Sigmoid colon (tissue), 7 donors: ENCODE measurements around the gene RUSC1. TPM values are rescaled to one million over a fixed set of nuclear protein-coding genes. Genes with fewer than 3 reads are reported as not detected.
A peak's percentile ranks its signal among the peaks of the same experiment; 100 is the strongest.

Experiments
- DNase-seq: peaks from one replicate; pipeline ENCODE4 v3.0.0-alpha.2; 2019
- H3K27ac ChIP-seq, 4 donors: fragments of 200-600 bp; sonication (generic); one replicate each; pipeline ENCODE4 v1.5.1; 2016 to 2019; ENCODE audit warnings: mild to moderate bottlenecking in 1 of 4
- H3K27me3 ChIP-seq, 3 donors: fragments of 200-600 bp; sonication (generic); one replicate each; pipeline ENCODE4 v1.5.1; 2019; ENCODE audit warnings: mild to moderate bottlenecking in 1 of 3
- H3K36me3 ChIP-seq, 4 donors: fragments of 200-600 bp; sonication (generic); one replicate each; pipeline ENCODE4 v1.5.1; 2016 to 2019
- H3K4me1 ChIP-seq, 4 donors: fragments of 200-600 bp; sonication (generic); one replicate each; pipeline ENCODE4 v1.5.1; 2017 to 2019
- H3K4me3 ChIP-seq, 4 donors: fragments of 200-600 bp; sonication (generic); one replicate each; pipeline ENCODE4 v1.5.1; 2017 to 2019; ENCODE audit warnings: mild to moderate bottlenecking in 2 of 4, moderate library complexity in 1 of 4
- H3K9me3 ChIP-seq, 4 donors: fragments of 200-600 bp in 3 of 4; sonication (generic) in 3 of 4; one replicate each; pipeline versions ENCODE4 v1.5.1 to v1.6.1; 2013 to 2019
- EP300 ChIP-seq, 4 donors: sonication (generic); formaldehyde crosslinking; IDR thresholded peaks; one replicate each; pipeline ENCODE4 v1.6.1; 2017; ENCODE audit warnings: antibody characterized with exemption in 4 of 4
- POLR2A ChIP-seq, 2 donors: fragments of 450-650 bp; IDR thresholded peaks; one replicate each; pipeline ENCODE4 v1.6.1; 2016; ENCODE audit warnings: antibody characterized with exemption in 2 of 2, mild to moderate bottlenecking in 2 of 2, moderate library complexity in 2 of 2
- POLR2AphosphoS5 ChIP-seq, 4 donors: sonication (generic); formaldehyde crosslinking; IDR thresholded peaks; one replicate each; pipeline ENCODE4 v1.6.1; 2017; ENCODE audit warnings: antibody characterized with exemption in 4 of 4
- WGBS, 2 donors: extraction: QIAGEN DNeasy Blood & Tissue Kit; methylation state at CpG; one replicate each; pipeline ENCODE4 v1.1.7; 2013; 5-methylcytosine and 5-hydroxymethylcytosine counted together
- intact Hi-C: fragments of 100-400 bp; cut with DNase I; formaldehyde crosslinking; loops from one replicate; pipeline ENCODE4 v1.15.1; 2023
- polyA plus RNA-seq, 3 donors: library from polyadenylated mRNA; stranded (reverse); fragments of 200-250 nt; gene quantifications; one replicate each; pipeline ENCODE4 v1.2.3, GENCODE V29; 2013
- total RNA-seq, 4 donors: library from RNA; depleted of rRNA; stranded (reverse); fragments of >200 nt; gene quantifications; one replicate each; pipeline ENCODE4 v1.1.0, GENCODE V29; 2016
- TF ChIP-seq, protein P1 (sequence below), 4 experiments: fragments of 450-650 bp in 3 of 4; fragments of 200-600 bp in 1 of 4; IDR thresholded peaks; one replicate each; pipeline ENCODE4 v1.5.1; 2016 to 2019; ENCODE audit warnings: antibody characterized with exemption in 4 of 4, mild to moderate bottlenecking in 3 of 4, moderate library complexity in 2 of 4
- donor health status: healthy with polysubstance abuse.
- donor health status: Bipolar disorder and iron deficiency.
- donor health status: healthy.

Gene RUSC1
- total and polyA plus RNA-seq, 7 donors = 12.5 to 76.3 (median 27.4) TPM

DNA sequence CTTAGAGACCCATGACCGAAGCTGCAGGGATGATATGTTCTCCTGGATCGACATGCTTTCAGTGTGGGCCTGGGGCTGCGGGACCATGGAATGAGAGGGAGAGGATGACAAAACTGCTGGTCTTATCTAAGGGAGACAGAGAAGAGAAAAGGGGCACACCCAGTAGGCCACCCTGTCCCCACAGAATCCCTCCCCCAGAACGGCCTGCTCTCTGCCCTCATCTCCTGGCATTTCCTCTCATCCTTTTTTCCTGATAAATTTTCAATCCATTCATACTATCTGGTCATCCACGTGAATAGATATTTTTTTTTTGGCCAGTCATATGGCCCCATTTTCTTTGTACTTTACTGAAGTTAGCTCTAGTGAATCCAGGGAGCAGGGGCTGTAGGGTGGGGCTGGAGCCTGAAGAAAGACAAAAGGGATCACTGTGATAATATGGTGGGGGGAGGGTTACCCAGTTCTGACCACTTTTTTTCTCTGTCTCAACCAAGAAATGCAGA is 19.3 kb upstream of the RUSC1 start, which contains the start of gene PKLR:
PKLR (minus strand) TSS at position 97 of the 500 bp plus-strand sequence; CDS start at position 54, 43 bp downstream.
- no peak for DNase-seq
- 94 to 96% methylated on average over 5 of the region's 5 CpGs for WGBS, 2 donors
- TF ChIP-seq POLR2A (IDR thresholded peaks at IDR 0.05) (no peak), POLR2AphosphoS5 (IDR thresholded peaks at IDR 0.05) (no peak), EP300 (IDR thresholded peaks at IDR 0.05) (no peak)
- TF ChIP-seq, protein P1, sequence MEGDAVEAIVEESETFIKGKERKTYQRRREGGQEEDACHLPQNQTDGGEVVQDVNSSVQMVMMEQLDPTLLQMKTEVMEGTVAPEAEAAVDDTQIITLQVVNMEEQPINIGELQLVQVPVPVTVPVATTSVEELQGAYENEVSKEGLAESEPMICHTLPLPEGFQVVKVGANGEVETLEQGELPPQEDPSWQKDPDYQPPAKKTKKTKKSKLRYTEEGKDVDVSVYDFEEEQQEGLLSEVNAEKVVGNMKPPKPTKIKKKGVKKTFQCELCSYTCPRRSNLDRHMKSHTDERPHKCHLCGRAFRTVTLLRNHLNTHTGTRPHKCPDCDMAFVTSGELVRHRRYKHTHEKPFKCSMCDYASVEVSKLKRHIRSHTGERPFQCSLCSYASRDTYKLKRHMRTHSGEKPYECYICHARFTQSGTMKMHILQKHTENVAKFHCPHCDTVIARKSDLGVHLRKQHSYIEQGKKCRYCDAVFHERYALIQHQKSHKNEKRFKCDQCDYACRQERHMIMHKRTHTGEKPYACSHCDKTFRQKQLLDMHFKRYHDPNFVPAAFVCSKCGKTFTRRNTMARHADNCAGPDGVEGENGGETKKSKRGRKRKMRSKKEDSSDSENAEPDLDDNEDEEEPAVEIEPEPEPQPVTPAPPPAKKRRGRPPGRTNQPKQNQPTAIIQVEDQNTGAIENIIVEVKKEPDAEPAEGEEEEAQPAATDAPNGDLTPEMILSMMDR (IDR thresholded peaks at IDR 0.05) = no peak
- no peaks in the 10 kb centered on the region for H3K36me3 ChIP-seq
- H3K4me3 ChIP-seq = no peak within 1 kb of the TSS
- no peaks in the 10 kb centered on the region for H3K9me3 ChIP-seq
- no peaks in the 10 kb centered on the region for H3K4me1 ChIP-seq
- H3K27ac ChIP-seq = no peak within 1 kb of the TSS
- intact Hi-C loops = no loop called here
- peaks cover 0 to 13% (median 0%) of the 10 kb centered on the region in 3 donors for H3K27me3 ChIP-seq

DNA sequence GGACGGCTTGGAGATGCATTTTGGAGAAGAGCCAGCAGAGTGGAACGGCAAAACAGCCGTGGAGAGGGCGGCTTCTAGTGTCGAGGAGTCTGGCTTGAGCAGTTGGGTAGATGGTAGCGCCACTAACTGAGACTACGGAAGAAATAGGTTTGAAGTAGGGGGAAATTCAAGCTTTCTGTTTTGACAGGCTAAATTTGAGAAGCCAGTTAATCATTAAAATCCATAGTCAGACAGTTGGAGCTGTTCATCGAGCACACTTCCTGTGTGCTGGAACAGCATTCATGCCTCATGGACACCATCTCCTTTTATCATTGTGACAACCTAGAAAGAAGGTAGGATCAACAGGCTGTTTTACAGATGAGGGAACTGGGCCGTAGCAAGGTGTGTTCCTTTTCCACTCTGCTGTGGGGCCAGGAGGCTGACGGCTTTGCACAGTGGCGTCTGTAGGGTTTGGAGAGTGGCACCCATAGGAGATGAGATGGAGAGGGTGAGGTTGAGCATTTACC is 16.1 kb upstream of the RUSC1 start:
- no peak for DNase-seq
- Histone ChIP-seq H3K36me3 (no peaks in the 10 kb centered on the region), H3K27ac (no peak overlapping the region), H3K27me3 (no peaks in the 10 kb centered on the region), H3K9me3 (no peaks in the 10 kb centered on the region), H3K4me1 (peaks cover 0 to 16% (median 9%) of the 10 kb centered on the region in 4 donors), H3K4me3 (no peak overlapping the region)
- TF ChIP-seq POLR2AphosphoS5 (IDR thresholded peaks at IDR 0.05) (no peak), EP300 (IDR thresholded peaks at IDR 0.05) (no peak), POLR2A (IDR thresholded peaks at IDR 0.05) (no peak)
- TF ChIP-seq, protein P1 (IDR thresholded peaks at IDR 0.05) = no peak
- intact Hi-C loops = no loop called here
- WGBS, 2 donors = 29 to 71% methylated on average over 11 of the region's 11 CpGs

DNA sequence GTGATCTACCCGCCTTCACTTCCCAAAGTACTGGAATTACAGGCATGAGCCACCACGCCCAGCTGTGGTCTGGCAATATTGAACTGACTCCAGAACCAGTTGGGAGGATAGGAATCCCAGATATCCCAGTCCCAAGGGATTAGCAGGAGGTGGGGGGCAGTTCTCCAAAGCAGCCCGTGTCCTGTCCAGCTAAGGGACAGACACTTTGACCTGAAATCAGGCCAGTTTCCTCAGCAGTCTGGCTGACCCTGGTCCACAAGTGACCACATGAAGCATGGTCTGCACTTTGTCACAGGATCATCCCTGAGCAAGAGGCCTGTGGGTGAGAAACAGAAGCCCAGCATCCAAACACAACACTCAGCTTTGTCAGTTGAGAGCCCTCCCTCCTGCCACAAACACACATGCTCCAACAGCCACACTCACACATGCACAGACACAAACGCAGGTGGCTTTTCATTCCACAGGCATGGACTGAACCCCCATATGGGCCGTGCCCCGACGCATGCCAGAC is 14.8 kb upstream of the RUSC1 start:
- Histone ChIP-seq H3K27ac (no peak overlapping the region), H3K4me1 (peaks cover 0 to 25% (median 19%) of the 10 kb centered on the region in 4 donors), H3K27me3 (no peaks in the 10 kb centered on the region), H3K36me3 (peaks cover 0 to 4% (median 0%) of the 10 kb centered on the region in 4 donors), H3K9me3 (no peaks in the 10 kb centered on the region), H3K4me3 (no peak overlapping the region)
- TF ChIP-seq EP300 (IDR thresholded peaks at IDR 0.05) (no peak), POLR2AphosphoS5 (IDR thresholded peaks at IDR 0.05) (no peak), POLR2A (IDR thresholded peaks at IDR 0.05) (no peak)
- TF ChIP-seq, protein P1 (IDR thresholded peaks at IDR 0.05) = no peak
- intact Hi-C loops = loop anchor here (2.0 kb wide), 1 partner anchor 27 kb away; no protein-coding TSS in a partner anchor
- 73 to 80% methylated on average over 7 of the region's 7 CpGs for WGBS, 2 donors
- no peak for DNase-seq

DNA sequence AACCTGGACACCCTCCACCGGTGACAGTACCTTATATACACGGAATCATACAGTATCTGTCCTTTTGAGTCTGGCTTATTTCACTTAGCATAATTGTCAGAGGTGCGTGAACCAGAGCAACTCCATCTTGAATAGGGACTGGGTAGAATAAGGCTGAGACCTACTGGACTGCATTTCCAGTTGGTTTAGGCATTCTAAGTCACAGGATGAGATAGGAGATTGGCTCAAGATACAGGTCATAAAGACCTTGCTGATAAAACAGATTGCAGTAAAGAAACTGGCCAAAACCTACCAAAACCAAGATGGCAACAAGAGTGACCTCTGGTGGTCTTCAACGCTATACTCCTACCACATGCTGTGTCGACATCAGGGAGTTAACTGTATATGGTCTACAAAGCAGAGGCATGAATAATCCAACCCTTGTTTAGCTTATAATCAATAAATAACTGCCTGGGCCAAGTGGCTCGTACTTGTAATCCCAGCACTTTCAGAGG is 13.4 kb upstream of the RUSC1 start:
- Histone ChIP-seq H3K4me3 (no peak overlapping the region), H3K27me3 (no peaks in the 10 kb centered on the region), H3K9me3 (no peaks in the 10 kb centered on the region), H3K27ac (peak overlapping the region in 1 of 4 donors; percentile 88), H3K36me3 (peaks cover 0 to 12% (median 0%) of the 10 kb centered on the region in 4 donors), H3K4me1 (peaks cover 0 to 26% (median 19%) of the 10 kb centered on the region in 4 donors)
- WGBS, 2 donors = 59 to 82% methylated on average over 6 of the region's 6 CpGs
- TF ChIP-seq, protein P1 (IDR thresholded peaks at IDR 0.05) = peak in 2 of 4 experiments; percentile 11 to 27
- no peak for TF ChIP-seq POLR2A (IDR thresholded peaks at IDR 0.05)
- no peak for DNase-seq
- intact Hi-C loops = loop anchor here (2.0 kb wide), 1 partner anchor 28 kb away; no protein-coding TSS in a partner anchor
